Mesothelial cell of epicardium (in vitro differentiated cells): ENCODE measurements around the gene RRP8. TPM values are rescaled to one million over a fixed set of nuclear protein-coding genes. Genes with fewer than 3 reads are reported as not detected.

Experiments
- DNase-seq, 2 experiments: peaks; one replicate each; pipeline ENCODE4 v3.0.0; 2021; ENCODE audit warnings: low spot score in 2 of 2; ENCODE audit not compliant: unreplicated experiment in 2 of 2
- H3K27ac Mint-ChIP-seq: 2 replicates; pipeline ENCODE4 v1.8.0; 2021; ENCODE audit warnings: mixed read lengths
- H3K27me3 Mint-ChIP-seq: 2 replicates; pipeline ENCODE4 v1.8.0; 2021; ENCODE audit warnings: low read depth, mixed read lengths
- H3K36me3 Mint-ChIP-seq: 2 replicates; pipeline ENCODE4 v1.8.0; 2021; ENCODE audit warnings: mixed read lengths
- H3K4me1 Mint-ChIP-seq: 2 replicates; pipeline ENCODE4 v1.8.0; 2021; ENCODE audit warnings: mixed read lengths
- H3K4me3 Mint-ChIP-seq: 2 replicates; pipeline ENCODE4 v1.8.0; 2021; ENCODE audit warnings: mild to moderate bottlenecking, moderate library complexity, mixed read lengths
- H3K9me3 Mint-ChIP-seq: 2 replicates; pipeline ENCODE4 v1.8.0; 2021; ENCODE audit warnings: mixed read lengths
- CTCF ChIP-seq: fragments of 200-600 bp; sonication (generic); IDR thresholded peaks from one replicate; pipeline ENCODE4 v1.5.0; 2021; ENCODE audit warnings: antibody characterized with exemption; ENCODE audit not compliant: unreplicated experiment
- total RNA-seq: library from RNA; stranded (reverse); gene quantifications from 3 replicates; pipeline ENCODE4 v1.2.1, GENCODE V29; 2021

RRP8 gene
- total RNA-seq, 1 donor from 2014 or later, result 18.6 TPM

- DNase-seq, result no peak
- no peaks in the 10 kb centered on the region for H3K4me1 Mint-ChIP-seq
- no peak for TF ChIP-seq CTCF
- H3K27me3 Mint-ChIP-seq, result no peaks in the 10 kb centered on the region
- no peaks in the 10 kb centered on the region for H3K9me3 Mint-ChIP-seq
- no peak overlapping the region for H3K27ac Mint-ChIP-seq
- H3K4me3 Mint-ChIP-seq, result no peak overlapping the region
- H3K36me3 Mint-ChIP-seq, result peaks cover 10% of the 10 kb centered on the region
Measured at GRCh38 chr11:6570691-6571427, 32.6 kb downstream of the RRP8 start.

GRCh38 chr11:6569706-6570105, 33.7 kb downstream of the RRP8 start:
- DNase-seq, result no peak
- H3K36me3 Mint-ChIP-seq, result peaks cover 10% of the 10 kb centered on the region
- H3K4me3 Mint-ChIP-seq, result no peak overlapping the region
- H3K27me3 Mint-ChIP-seq, result no peaks in the 10 kb centered on the region
- no peaks in the 10 kb centered on the region for H3K9me3 Mint-ChIP-seq
- no peak for TF ChIP-seq CTCF
- H3K27ac Mint-ChIP-seq, result no peak overlapping the region
- no peaks in the 10 kb centered on the region for H3K4me1 Mint-ChIP-seq

- peaks cover 10% of the 10 kb centered on the region for H3K36me3 Mint-ChIP-seq
Measured at GRCh38 chr11:6568191-6568918, 35.1 kb downstream of the RRP8 start.

GRCh38 chr11:6567371-6567745, 36.1 kb downstream of the RRP8 start:
- no peak for DNase-seq
- H3K4me1 Mint-ChIP-seq, result no peaks in the 10 kb centered on the region
- no peaks in the 10 kb centered on the region for H3K27me3 Mint-ChIP-seq
- H3K27ac Mint-ChIP-seq, result no peak overlapping the region
- no peaks in the 10 kb centered on the region for H3K9me3 Mint-ChIP-seq
- no peak overlapping the region for H3K4me3 Mint-ChIP-seq
- H3K36me3 Mint-ChIP-seq, result peaks cover 10% of the 10 kb centered on the region
- TF ChIP-seq CTCF, result no peak

More at GRCh38 chr11:6568191-6568918, 35.1 kb downstream of the RRP8 start:
- Mint-ChIP-seq H3K4me3 (no peak overlapping the region), H3K27ac (peak overlapping the region; percentile 45), H3K27me3 (no peaks in the 10 kb centered on the region), H3K9me3 (no peaks in the 10 kb centered on the region), H3K4me1 (no peaks in the 10 kb centered on the region)
- TF ChIP-seq CTCF, result no peak
- DNase-seq, result no peak

GRCh38 chr11:6566704-6567370, 36.6 kb downstream of the RRP8 start:
- H3K27ac Mint-ChIP-seq, result no peak overlapping the region
- DNase-seq, result no peak
- no peaks in the 10 kb centered on the region for H3K4me1 Mint-ChIP-seq
- no peaks in the 10 kb centered on the region for H3K9me3 Mint-ChIP-seq
- no peak for TF ChIP-seq CTCF
- peaks cover 8% of the 10 kb centered on the region for H3K36me3 Mint-ChIP-seq
- H3K27me3 Mint-ChIP-seq, result no peaks in the 10 kb centered on the region
- no peak overlapping the region for H3K4me3 Mint-ChIP-seq
